H9 (cell line): ENCODE measurements around the gene MOSMO. TPM values are rescaled to one million over a fixed set of nuclear protein-coding genes. Genes with fewer than 3 reads are reported as not detected.

ENCODE experiments used
- DNase-seq: peaks from one replicate; pipeline ENCODE4 v3.0.0-alpha.2; 2017
- H2AFZ ChIP-seq: one replicate; pipeline ENCODE4 v1.6.1; 2013; ENCODE audit warnings: mild to moderate bottlenecking, low read length, control low read depth, moderate library complexity
- H2AK5ac ChIP-seq: 2 replicates; pipeline ENCODE4 v1.6.1; 2013; ENCODE audit warnings: low read length, control low read depth, mixed read lengths; ENCODE audit not compliant: insufficient read length
- H2BK120ac ChIP-seq: one replicate; pipeline ENCODE4 v1.6.1; 2013; ENCODE audit warnings: low read depth, mild to moderate bottlenecking, low read length, control low read depth, inconsistent platforms; ENCODE audit not compliant: poor library complexity, severe bottlenecking
- H2BK12ac ChIP-seq: 2 replicates; pipeline ENCODE4 v1.6.1; 2013; ENCODE audit warnings: low read length, control low read depth, mixed read lengths, low read depth; ENCODE audit not compliant: insufficient read length
- H2BK15ac ChIP-seq: 2 replicates; pipeline ENCODE4 v1.6.1; 2013; ENCODE audit warnings: low read depth, low read length, control low read depth
- H2BK20ac ChIP-seq: one replicate; pipeline ENCODE4 v1.6.1; 2013; ENCODE audit warnings: low read depth, mild to moderate bottlenecking, low read length, control low read depth, inconsistent platforms; ENCODE audit not compliant: poor library complexity, severe bottlenecking
- H2BK5ac ChIP-seq: 2 replicates; pipeline ENCODE4 v1.6.1; 2013; ENCODE audit warnings: low read length, control low read depth, mixed read lengths; ENCODE audit not compliant: insufficient read length
- H3K14ac ChIP-seq: 2 replicates; pipeline ENCODE4 v1.6.1; 2013; ENCODE audit warnings: low read length, control low read depth; ENCODE audit not compliant: insufficient read depth
- H3K18ac ChIP-seq: 2 replicates; pipeline ENCODE4 v1.6.1; 2013; ENCODE audit warnings: low read depth, mild to moderate bottlenecking, mixed read lengths, low read length, control low read depth; ENCODE audit not compliant: insufficient read length
- H3K23ac ChIP-seq: 2 replicates; pipeline ENCODE4 v1.6.1; 2013; ENCODE audit warnings: low read length, control low read depth, mixed read lengths, low read depth; ENCODE audit not compliant: insufficient read length
- H3K23me2 ChIP-seq: 2 replicates; pipeline ENCODE4 v1.6.1; 2013; ENCODE audit warnings: low read depth, mild to moderate bottlenecking, mixed read lengths, low read length, control low read depth; ENCODE audit not compliant: insufficient read length, poor library complexity, severe bottlenecking
- H3K27ac ChIP-seq: 2 replicates; pipeline ENCODE4 v1.5.1; 2013; ENCODE audit warnings: low read length, control low read depth, mixed read lengths, low read depth; ENCODE audit not compliant: insufficient read length
- H3K27me3 ChIP-seq: 2 replicates; pipeline ENCODE4 v1.6.1; 2013; ENCODE audit warnings: low read length, control low read depth, inconsistent platforms; ENCODE audit not compliant: insufficient read depth
- H3K4ac ChIP-seq: 2 replicates; pipeline ENCODE4 v1.6.1; 2013; ENCODE audit warnings: low read depth, mild to moderate bottlenecking, control low read depth, inconsistent platforms, low read length, moderate library complexity
- H3K4me1 ChIP-seq: 2 replicates; pipeline ENCODE4 v1.6.1; 2013; ENCODE audit warnings: low read length, control low read depth, inconsistent platforms; ENCODE audit not compliant: insufficient read depth
- H3K4me2 ChIP-seq: 2 replicates; pipeline ENCODE4 v1.6.1; 2013; ENCODE audit warnings: low read length, control low read depth, mixed read lengths; ENCODE audit not compliant: insufficient read length, insufficient read depth
- H3K56ac ChIP-seq: 2 replicates; pipeline ENCODE4 v1.6.1; 2013; ENCODE audit warnings: low read depth, mild to moderate bottlenecking, mixed read lengths, low read length, control low read depth; ENCODE audit not compliant: insufficient read length
- H3K79me1 ChIP-seq: 2 replicates; pipeline ENCODE4 v1.6.1; 2013; ENCODE audit warnings: low read depth, mild to moderate bottlenecking, moderate library complexity, low read length, control low read depth, inconsistent platforms; ENCODE audit not compliant: insufficient read depth, poor library complexity, severe bottlenecking
- H3K79me2 ChIP-seq: 2 replicates; pipeline ENCODE4 v1.6.1; 2013; ENCODE audit warnings: low read length, control low read depth, inconsistent platforms; ENCODE audit not compliant: insufficient read depth
- H3K9ac ChIP-seq: 2 replicates; pipeline ENCODE4 v1.6.1; 2013; ENCODE audit warnings: low read length, control low read depth, mixed read lengths; ENCODE audit not compliant: insufficient read length; ENCODE audit errors: extremely low read depth
- H3K9me3 ChIP-seq: one replicate; pipeline ENCODE4 v1.6.1; 2013; ENCODE audit warnings: low read depth, low read length, inconsistent platforms; ENCODE audit not compliant: control insufficient read depth
- H3T11ph ChIP-seq: one replicate; pipeline ENCODE4 v1.6.1; 2013; ENCODE audit warnings: mild to moderate bottlenecking, low read length, control low read depth, inconsistent platforms
- H4K20me1 ChIP-seq: one replicate; pipeline ENCODE4 v1.6.1; 2013; ENCODE audit not compliant: control insufficient read depth, insufficient read length, insufficient read depth
- H4K5ac ChIP-seq: 2 replicates; pipeline ENCODE4 v1.6.1; 2013; ENCODE audit warnings: low read depth, mild to moderate bottlenecking, mixed read lengths, low read length, control low read depth; ENCODE audit not compliant: insufficient read length
- H4K8ac ChIP-seq: replicated peaks from 2 replicates; pipeline ENCODE4 v1.6.1; 2013; ENCODE audit warnings: low read length, control low read depth, mixed read lengths, low read depth; ENCODE audit not compliant: insufficient read length
- H4K91ac ChIP-seq: 2 replicates; pipeline ENCODE4 v1.6.1; 2013; ENCODE audit warnings: low read depth, mild to moderate bottlenecking, moderate library complexity, mixed read lengths, low read length, control low read depth; ENCODE audit not compliant: insufficient read length
- H3K27ac Mint-ChIP-seq, 3 experiments: 2 replicates in 2 of 3; 3 replicates in 1 of 3; pipeline ENCODE4 v1.8.0; 2020 to 2021; ENCODE audit warnings: mixed read lengths in 3 of 3, mild to moderate bottlenecking in 1 of 3, moderate library complexity in 1 of 3
- H3K27me3 Mint-ChIP-seq: 2 replicates; pipeline ENCODE4 v1.8.0; 2021; ENCODE audit warnings: low read depth, mild to moderate bottlenecking, moderate library complexity, mixed read lengths
- H3K36me3 Mint-ChIP-seq, 3 experiments: 2 replicates in 2 of 3; 3 replicates in 1 of 3; pipeline ENCODE4 v1.8.0; 2020 to 2021; ENCODE audit warnings: low read depth in 3 of 3, mixed read lengths in 3 of 3; ENCODE audit not compliant: insufficient read depth in 1 of 3
- H3K4me1 Mint-ChIP-seq, 2 experiments: 2 replicates each; pipeline ENCODE4 v1.8.0; 2020; ENCODE audit warnings: mixed read lengths in 2 of 2
- H3K4me3 Mint-ChIP-seq, 2 experiments: 2 replicates in 1 of 2; 3 replicates in 1 of 2; pipeline ENCODE4 v1.8.0; 2020 to 2021; ENCODE audit warnings: mild to moderate bottlenecking in 2 of 2, mixed read lengths in 2 of 2, moderate library complexity in 1 of 2
- H3K9me3 Mint-ChIP-seq, 2 experiments: 2 replicates in 1 of 2; 3 replicates in 1 of 2; pipeline ENCODE4 v1.8.0; 2020; ENCODE audit warnings: mild to moderate bottlenecking in 2 of 2, mixed read lengths in 2 of 2, moderate library complexity in 1 of 2
- WGBS: extraction: QIAGEN DNeasy Blood & Tissue Kit; methylation state at CpG from one replicate; pipeline ENCODE4 v1.1.7; 2013; ENCODE audit warnings: missing lambda C conversion rate, low lambda C conversion rate, mixed read lengths; ENCODE audit not compliant: insufficient read length; ENCODE audit errors: extremely low coverage; 5-methylcytosine and 5-hydroxymethylcytosine counted together
- total RNA-seq: library from RNA; stranded (reverse); gene quantifications from 2 replicates; pipeline ENCODE4 v1.2.1, GENCODE V29; 2021
- TF ChIP-seq, protein P1 (sequence below): fragments of 200-600 bp; sonication (generic); conservative IDR thresholded peaks from 3 replicates; pipeline ENCODE4 v1.8.0; 2021; ENCODE audit warnings: antibody characterized with exemption, mild to moderate bottlenecking

Gene MOSMO
- total RNA-seq, 1 experiment from 2014 or later: 13.5 TPM

DNA sequence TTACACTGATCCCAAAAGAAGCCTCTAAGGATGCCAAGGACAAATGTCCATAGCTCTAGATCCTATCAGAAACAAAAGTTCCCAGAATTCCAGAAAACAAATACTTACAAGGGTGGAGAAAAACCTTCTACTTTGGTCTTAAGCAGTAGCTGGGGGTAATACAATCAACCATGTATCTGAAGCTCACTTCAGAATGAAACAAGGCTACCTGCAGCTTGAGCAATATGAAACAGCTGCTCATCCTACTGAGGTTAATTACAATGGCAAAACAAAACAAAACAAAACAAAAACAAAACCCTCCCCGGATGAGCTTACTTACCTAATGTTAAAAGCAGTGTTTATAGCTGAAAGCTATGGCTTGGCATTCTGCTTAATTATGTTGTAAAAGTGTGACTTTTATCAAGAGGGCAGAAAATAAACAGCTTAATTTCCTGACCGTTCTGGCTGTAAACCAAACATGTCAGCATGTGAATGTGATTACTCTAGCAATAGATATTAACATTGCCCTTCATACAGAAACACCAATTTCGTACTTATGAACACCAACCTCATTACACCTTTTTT lies 17.4 kb upstream of the MOSMO start:
- no peak overlapping the region for H2BK120ac ChIP-seq
- no peak overlapping the region for H3K23ac ChIP-seq
- Mint-ChIP-seq H3K4me1 (peaks cover 10 to 13% of the 10 kb centered on the region in 2 experiments), H3K4me3 (no peak overlapping the region), H3K27ac (no peak overlapping the region), H3K27me3 (no peaks in the 10 kb centered on the region), H3K9me3 (no peaks in the 10 kb centered on the region), H3K36me3 (no peaks in the 10 kb centered on the region; a peak in 1 of 7 replicates)
- no peak overlapping the region for H4K91ac ChIP-seq
- H3K27ac ChIP-seq: no peak overlapping the region
- H3K79me1 ChIP-seq: no peaks in the 10 kb centered on the region
- no peak overlapping the region for H4K5ac ChIP-seq
- no peaks in the 10 kb centered on the region for H3K9me3 ChIP-seq
- H3K23me2 ChIP-seq: no peaks in the 10 kb centered on the region
- no peak overlapping the region for H3K4ac ChIP-seq
- H3K4me1 ChIP-seq: no peaks in the 10 kb centered on the region
- no peaks in the 10 kb centered on the region for H3K79me2 ChIP-seq
- no peak overlapping the region for H2AFZ ChIP-seq
- no peak overlapping the region for H3K56ac ChIP-seq
- H3K18ac ChIP-seq: no peak overlapping the region
- DNase-seq: no peak
- no peak overlapping the region for H2BK5ac ChIP-seq
- no peak overlapping the region for H2BK12ac ChIP-seq
- H4K8ac ChIP-seq: no peak overlapping the region
- no peak overlapping the region for H3T11ph ChIP-seq
- no peak overlapping the region for H2BK15ac ChIP-seq
- H3K14ac ChIP-seq: no peak overlapping the region
- no peak overlapping the region for H3K4me2 ChIP-seq
- H3K9ac ChIP-seq: no peak overlapping the region
- H4K20me1 ChIP-seq: no peaks in the 10 kb centered on the region
- no CpG with 5 or more reads among the region's 3 CpGs for WGBS
- H3K27me3 ChIP-seq: no peaks in the 10 kb centered on the region
- H2AK5ac ChIP-seq: no peak overlapping the region
- TF ChIP-seq, protein P1, sequence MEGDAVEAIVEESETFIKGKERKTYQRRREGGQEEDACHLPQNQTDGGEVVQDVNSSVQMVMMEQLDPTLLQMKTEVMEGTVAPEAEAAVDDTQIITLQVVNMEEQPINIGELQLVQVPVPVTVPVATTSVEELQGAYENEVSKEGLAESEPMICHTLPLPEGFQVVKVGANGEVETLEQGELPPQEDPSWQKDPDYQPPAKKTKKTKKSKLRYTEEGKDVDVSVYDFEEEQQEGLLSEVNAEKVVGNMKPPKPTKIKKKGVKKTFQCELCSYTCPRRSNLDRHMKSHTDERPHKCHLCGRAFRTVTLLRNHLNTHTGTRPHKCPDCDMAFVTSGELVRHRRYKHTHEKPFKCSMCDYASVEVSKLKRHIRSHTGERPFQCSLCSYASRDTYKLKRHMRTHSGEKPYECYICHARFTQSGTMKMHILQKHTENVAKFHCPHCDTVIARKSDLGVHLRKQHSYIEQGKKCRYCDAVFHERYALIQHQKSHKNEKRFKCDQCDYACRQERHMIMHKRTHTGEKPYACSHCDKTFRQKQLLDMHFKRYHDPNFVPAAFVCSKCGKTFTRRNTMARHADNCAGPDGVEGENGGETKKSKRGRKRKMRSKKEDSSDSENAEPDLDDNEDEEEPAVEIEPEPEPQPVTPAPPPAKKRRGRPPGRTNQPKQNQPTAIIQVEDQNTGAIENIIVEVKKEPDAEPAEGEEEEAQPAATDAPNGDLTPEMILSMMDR: no peak
- H2BK20ac ChIP-seq: no peak overlapping the region
